HUES48 (cell line): ENCODE results near the gene CTXND1.

Experiments
- H3K27ac ChIP-seq: one replicate; pipeline ENCODE4 v1.7.0; 2013; ENCODE audit warnings: low read depth, low read length, inconsistent platforms
- H3K27me3 ChIP-seq: 2 replicates; pipeline ENCODE4 v1.6.1; 2013; ENCODE audit warnings: mild to moderate bottlenecking, low read length; ENCODE audit not compliant: control insufficient read depth, insufficient read depth
- H3K36me3 ChIP-seq: 2 replicates; pipeline ENCODE4 v1.6.1; 2013; ENCODE audit warnings: low read length; ENCODE audit not compliant: control insufficient read depth, insufficient read depth
- H3K4me1 ChIP-seq: 2 replicates; pipeline ENCODE4 v1.6.1; 2013; ENCODE audit warnings: mild to moderate bottlenecking, low read length; ENCODE audit not compliant: control insufficient read depth, insufficient read depth
- H3K4me3 ChIP-seq: 2 replicates; pipeline ENCODE4 v1.5.1; 2013; ENCODE audit warnings: mild to moderate bottlenecking, low read depth, low read length
- H3K9ac ChIP-seq: 2 replicates; pipeline ENCODE4 v1.6.1; 2013; ENCODE audit warnings: mild to moderate bottlenecking, low read depth, low read length, moderate library complexity
- H3K9me3 ChIP-seq: 2 replicates; pipeline ENCODE4 v1.6.1; 2013; ENCODE audit warnings: low read length; ENCODE audit not compliant: control insufficient read depth, insufficient read depth

Gene CTXND1

DNA sequence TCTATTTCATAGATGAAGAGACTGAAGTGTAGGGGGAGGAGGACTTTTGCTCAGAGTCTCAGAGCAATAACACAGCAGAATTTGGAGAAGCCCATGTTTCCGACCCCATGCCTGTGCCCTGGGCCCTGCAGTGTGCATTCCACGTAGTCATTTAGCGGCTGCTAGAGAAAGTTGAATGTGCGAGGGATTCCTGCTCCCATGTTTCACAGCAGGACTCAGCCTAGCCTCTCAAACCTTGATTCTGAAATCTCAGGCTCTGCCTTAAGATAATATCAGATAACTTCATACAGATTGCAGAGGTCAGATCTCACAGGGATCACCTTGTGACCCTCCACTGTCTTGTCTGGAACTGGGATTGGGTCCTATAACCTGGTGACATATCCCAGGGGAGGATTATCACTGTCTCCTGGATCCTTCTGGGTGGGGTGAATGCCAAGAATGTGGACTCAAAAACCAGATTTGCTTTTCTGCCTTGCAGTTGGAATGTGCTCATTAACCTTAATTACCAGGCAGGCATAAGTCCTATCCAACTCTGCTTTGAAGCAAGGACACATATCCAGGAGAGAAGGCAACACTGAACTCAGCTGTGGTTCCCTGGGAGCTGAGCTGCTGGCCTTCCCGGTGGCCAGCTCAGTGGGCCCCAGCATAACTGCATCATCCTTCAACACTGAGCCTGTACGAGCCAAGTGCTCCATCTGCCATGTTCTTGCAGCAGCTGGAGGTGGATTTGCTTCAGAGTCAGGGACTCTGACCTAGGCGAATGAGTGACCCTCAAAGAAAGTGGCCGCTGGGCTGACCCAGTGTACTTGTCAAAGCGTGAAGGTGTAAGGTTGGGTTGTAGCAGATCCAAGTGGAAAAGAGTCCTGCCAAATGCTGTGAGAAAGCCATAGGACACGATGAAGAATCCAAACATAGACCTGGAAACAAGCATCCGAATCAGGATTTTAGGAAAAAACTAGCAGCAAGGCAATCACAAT lies 43.0 kb downstream of the CTXND1 start:
- Histone ChIP-seq H3K4me3 (no peak overlapping the region), H3K27me3 (no peaks in the 10 kb centered on the region), H3K9me3 (no peaks in the 10 kb centered on the region), H3K4me1 (peaks cover 9% of the 10 kb centered on the region), H3K27ac (no peak overlapping the region), H3K36me3 (no peaks in the 10 kb centered on the region), H3K9ac (no peak overlapping the region)

DNA sequence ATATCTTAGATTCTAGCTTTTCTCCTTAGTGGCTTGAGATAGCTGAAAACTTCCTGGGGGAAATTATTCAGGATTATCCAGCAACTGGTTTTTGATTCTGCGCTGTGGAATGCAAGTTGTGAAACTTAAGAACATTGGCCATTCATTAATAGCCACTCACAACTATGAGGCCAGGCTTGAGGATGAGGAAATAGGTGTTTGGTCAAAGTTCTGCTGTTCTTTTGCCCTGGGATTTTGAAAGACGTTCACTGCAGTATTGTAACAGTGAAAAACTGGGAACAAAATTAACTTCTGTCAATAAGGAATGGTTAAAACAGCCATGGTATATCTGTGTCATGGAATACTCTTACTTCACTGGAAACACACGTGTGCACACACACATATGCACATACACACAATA lies 44.1 kb downstream of the CTXND1 start:
- Histone ChIP-seq H3K36me3 (no peaks in the 10 kb centered on the region), H3K27ac (peak overlapping the region; percentile 29), H3K4me3 (no peak overlapping the region), H3K9ac (no peak overlapping the region), H3K27me3 (no peaks in the 10 kb centered on the region), H3K4me1 (peaks cover 9% of the 10 kb centered on the region), H3K9me3 (no peaks in the 10 kb centered on the region)

DNA sequence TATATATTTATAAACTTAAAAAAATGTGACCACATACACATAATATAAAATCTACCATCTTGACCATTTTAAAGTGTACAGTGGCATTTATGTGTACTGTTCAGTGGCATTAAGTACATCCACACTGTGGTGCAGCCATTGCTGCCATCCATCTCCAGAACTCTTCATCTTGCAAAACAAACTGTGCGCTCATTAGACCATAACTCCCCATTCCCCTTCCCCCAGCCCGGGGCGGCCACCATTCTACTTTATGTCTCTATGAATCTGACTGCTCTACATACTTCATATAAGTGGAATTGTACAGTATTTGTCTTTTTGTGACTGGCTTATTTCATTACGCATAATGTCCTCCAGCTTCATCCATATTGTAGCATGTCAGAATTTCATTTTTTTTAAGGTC lies 47.8 kb downstream of the CTXND1 start:
- H3K9me3 ChIP-seq: no peaks in the 10 kb centered on the region
- no peaks in the 10 kb centered on the region for H3K27me3 ChIP-seq
- H3K27ac ChIP-seq: no peak overlapping the region
- no peaks in the 10 kb centered on the region for H3K36me3 ChIP-seq
- H3K4me1 ChIP-seq: peaks cover 17% of the 10 kb centered on the region
- no peak overlapping the region for H3K4me3 ChIP-seq
- H3K9ac ChIP-seq: no peak overlapping the region

DNA sequence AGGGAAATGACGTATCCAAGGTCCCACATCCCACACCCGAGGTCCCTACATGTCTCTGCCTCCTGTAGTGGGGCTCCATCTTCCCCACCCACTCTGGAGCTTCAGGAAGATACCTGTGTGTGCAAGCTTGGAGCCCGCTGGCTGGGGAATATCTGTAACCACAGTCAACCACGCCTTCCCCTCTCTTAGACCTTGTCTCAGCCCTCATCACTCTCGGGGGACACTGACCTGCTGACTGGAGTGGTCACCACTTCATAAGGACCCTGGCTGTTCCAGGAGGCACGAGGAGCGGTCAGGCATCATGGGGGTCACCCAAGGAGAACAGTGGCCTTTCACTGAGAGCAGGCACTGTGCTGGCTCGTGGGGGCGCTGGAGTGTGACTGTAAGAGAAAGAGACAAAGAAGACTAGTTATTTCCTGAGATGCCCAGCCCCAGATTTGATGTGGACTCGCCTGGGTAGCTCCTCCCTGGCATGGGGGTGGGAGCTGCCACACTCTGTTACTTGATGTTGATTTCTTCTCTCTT lies 48.6 kb downstream of the CTXND1 start:
- Histone ChIP-seq H3K27ac (no peak overlapping the region), H3K36me3 (no peaks in the 10 kb centered on the region), H3K4me1 (peaks cover 20% of the 10 kb centered on the region), H3K27me3 (no peaks in the 10 kb centered on the region), H3K4me3 (no peak overlapping the region), H3K9me3 (no peaks in the 10 kb centered on the region), H3K9ac (no peak overlapping the region)

DNA sequence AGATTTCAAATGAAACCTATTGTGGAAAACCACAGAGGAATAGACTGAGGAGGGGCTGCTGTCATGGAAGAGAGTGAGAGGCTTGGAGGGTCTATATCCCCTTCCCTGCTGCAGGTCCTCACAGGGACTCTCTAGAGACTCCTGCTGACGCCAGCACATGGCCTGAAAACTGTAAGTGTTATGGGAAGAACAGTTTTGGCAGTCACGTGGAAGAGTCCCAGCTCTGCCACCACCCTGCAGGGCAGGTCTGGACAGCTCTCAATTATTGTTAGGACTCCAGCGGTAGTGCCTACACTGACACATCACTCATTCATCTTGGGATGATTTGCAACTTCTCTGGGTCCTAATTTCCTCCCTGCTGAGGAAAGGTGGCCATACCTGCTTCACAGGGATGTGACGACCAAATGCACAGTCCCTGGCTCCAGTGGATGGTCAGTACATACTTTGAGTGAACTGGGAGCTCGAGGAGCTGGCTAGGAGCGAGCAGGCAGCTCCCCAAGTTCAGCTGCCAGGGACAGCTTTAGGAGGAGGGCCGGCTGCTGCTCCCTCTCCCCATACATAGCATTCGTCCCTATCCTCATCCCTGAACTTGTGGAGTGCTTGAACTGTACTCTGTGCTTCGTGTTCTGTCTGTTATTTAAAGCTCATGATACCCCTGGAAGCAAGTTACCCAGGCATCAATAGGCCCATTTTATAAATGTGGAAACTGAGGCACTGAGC lies 49.2 kb downstream of the CTXND1 start:
- Histone ChIP-seq H3K9ac (no peak overlapping the region), H3K27ac (no peak overlapping the region), H3K9me3 (no peaks in the 10 kb centered on the region), H3K27me3 (no peaks in the 10 kb centered on the region; the same call in 1 of the 2 replicates), H3K36me3 (no peaks in the 10 kb centered on the region), H3K4me1 (peaks cover 17% of the 10 kb centered on the region), H3K4me3 (no peak overlapping the region)

DNA sequence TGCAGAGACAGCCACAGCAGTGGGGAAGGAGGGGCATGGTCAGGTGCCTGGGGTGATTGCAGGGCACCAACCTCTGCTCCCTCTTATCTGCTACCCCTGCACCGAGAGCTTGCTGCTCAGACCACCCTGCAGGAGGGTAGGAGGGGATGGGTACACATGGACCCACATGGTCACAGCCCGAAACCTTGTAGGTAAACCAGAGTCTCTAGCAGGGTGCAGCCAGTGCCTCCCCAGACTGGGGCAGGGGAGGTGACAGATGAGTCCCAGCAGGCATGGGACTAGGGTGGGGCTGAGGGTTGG lies 50.0 kb downstream of the CTXND1 start:
- H3K36me3 ChIP-seq: no peaks in the 10 kb centered on the region
- H3K9me3 ChIP-seq: no peaks in the 10 kb centered on the region
- no peak overlapping the region for H3K9ac ChIP-seq
- peaks cover 14% of the 10 kb centered on the region for H3K4me1 ChIP-seq
- H3K27me3 ChIP-seq: no peaks in the 10 kb centered on the region; the same call in 1 of the 2 replicates
- no peak overlapping the region for H3K4me3 ChIP-seq
- no peak overlapping the region for H3K27ac ChIP-seq

DNA sequence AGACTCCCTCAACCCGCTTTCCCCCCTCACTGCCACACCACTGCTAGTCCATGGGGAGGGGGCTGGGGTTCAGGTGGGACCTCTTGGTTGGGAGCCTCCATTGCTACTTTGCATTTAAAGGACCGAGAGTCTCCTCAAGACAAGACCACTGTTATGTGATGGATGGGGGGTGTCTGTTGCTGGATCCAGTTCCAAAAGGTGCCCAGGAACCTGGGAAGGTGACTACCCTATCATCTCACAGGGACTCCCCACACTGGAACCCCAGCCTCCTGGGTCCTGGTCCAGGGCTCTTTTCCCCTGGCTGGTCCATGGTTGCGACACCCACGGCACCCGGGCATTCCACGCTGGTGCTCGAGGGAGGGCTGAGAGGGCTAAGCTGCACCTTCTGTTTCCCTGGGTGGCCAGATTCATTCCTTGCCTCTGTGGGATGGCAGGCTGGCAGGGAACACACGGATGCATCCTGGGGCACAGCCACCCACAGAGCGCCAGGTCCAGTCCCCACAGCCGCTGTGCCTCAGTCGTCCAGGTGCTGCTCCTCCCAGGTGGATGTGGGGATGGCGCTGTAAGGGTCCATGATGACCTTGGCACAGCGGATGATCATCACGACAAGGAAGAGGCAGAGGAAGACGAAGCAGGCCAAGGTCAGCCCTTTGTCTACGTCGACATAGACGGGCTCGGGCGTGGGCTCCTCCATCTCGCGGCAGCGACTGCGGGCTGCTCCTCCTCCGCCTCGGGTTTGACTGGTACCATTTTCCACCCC lies 50.6 kb downstream of the CTXND1 start:
- Histone ChIP-seq H3K27ac (no peak overlapping the region), H3K27me3 (no peaks in the 10 kb centered on the region; the same call in 1 of the 2 replicates), H3K36me3 (no peaks in the 10 kb centered on the region), H3K9me3 (no peaks in the 10 kb centered on the region), H3K4me1 (peaks cover 11% of the 10 kb centered on the region), H3K9ac (no peak overlapping the region), H3K4me3 (no peak overlapping the region)

DNA sequence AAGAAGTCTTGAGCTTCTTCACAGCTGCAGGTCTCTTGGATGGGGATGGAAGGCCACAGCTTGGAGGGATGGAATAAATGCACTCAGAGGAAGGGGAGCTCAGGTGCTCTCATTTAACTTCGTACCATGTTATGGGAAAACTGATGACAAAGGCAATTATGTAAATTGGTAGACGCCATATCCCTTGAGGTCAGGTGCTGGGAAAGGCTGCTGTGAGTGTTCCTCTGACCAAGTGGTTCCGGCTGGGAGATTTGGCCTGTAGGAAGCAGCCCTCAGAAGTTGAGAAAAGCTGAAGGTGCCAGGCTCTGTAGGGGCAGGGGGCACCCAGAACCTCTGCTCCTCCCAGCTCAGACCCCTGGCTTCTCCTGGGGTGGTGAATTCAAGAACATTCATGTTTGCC lies 52.1 kb downstream of the CTXND1 start:
- H3K4me3 ChIP-seq: no peak overlapping the region
- H3K27me3 ChIP-seq: no peaks in the 10 kb centered on the region; the same call in 1 of the 2 replicates
- no peak overlapping the region for H3K27ac ChIP-seq
- no peak overlapping the region for H3K9ac ChIP-seq
- no peaks in the 10 kb centered on the region for H3K9me3 ChIP-seq
- no peaks in the 10 kb centered on the region for H3K36me3 ChIP-seq
- H3K4me1 ChIP-seq: peaks cover 11% of the 10 kb centered on the region

DNA sequence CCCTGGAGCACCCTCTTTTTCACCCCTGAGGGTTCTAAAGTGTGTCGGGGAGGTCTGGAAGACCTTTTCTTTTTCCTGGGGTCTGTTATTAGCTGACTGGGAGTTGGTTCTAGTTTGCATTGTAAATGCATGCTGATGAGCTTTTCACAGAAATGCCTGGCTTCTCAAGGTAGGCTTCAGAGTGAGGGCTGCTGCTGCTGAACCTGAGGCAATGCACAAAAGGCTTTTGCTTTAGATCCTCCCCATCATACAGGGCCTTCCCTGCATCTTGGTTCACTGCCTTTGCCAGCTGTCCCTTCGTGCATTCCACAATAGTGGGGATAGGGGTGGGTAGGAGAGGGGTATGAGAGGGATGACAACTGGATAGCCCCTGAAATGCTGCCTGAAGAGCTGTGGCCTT lies 52.6 kb downstream of the CTXND1 start:
- Histone ChIP-seq H3K9ac (no peak overlapping the region), H3K27ac (no peak overlapping the region), H3K9me3 (no peaks in the 10 kb centered on the region), H3K36me3 (no peaks in the 10 kb centered on the region), H3K4me1 (peaks cover 11% of the 10 kb centered on the region), H3K27me3 (no peaks in the 10 kb centered on the region; the same call in 1 of the 2 replicates), H3K4me3 (no peak overlapping the region)

DNA sequence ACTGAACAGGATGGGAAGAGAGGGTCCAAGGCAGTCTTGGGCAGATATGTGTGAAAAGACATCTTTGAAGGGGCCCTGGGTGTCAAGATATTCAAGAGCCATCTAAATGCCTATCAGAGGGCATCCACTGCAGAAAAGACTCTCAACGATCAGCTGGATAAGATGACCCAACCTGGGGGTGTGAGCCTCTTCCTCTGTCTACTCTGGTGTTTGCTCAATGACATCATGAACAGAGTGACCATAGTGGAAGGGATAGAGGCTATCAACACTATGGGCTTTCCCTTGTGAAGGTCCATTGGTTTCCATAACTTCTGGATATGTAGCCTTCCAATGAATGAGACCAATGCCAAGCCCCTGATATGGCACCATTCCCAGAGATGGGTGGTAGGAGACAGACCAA lies 57.1 kb downstream of the CTXND1 start:
- Histone ChIP-seq H3K4me3 (no peak overlapping the region), H3K9ac (no peak overlapping the region), H3K27me3 (no peaks in the 10 kb centered on the region; the same call in 1 of the 2 replicates), H3K9me3 (no peaks in the 10 kb centered on the region), H3K4me1 (peaks cover 10% of the 10 kb centered on the region), H3K36me3 (no peaks in the 10 kb centered on the region), H3K27ac (no peak overlapping the region)
